SK-N-SH (cell line): ENCODE measurements around the gene RPL39L. TPM values are rescaled to one million over a fixed set of nuclear protein-coding genes. Genes with fewer than 3 reads are reported as not detected.

Experiments
- CTCF ChIA-PET: fragments of 300-600, 350-600 bp; formaldehyde crosslinking; extraction: SDS; loops from one replicate; lab custom pipeline; 2021; lab: Yijun Ruan, JAX
- POLR2A ChIA-PET: fragments of 350-600 bp; sonication (Branson Sonifier 250); formaldehyde crosslinking; extraction: SDS; loops from one replicate; lab custom pipeline; 2020; ENCODE audit warnings: antibody characterized with exemption, inconsistent platforms; lab: Yijun Ruan, JAX
- DNase-seq: peaks from one replicate; pipeline ENCODE4 v3.0.0; 2012
- H2AFZ ChIP-seq: fragments of 200-600 bp; sonication (generic); 2 replicates; pipeline ENCODE4 v1.8.1; 2016; ENCODE audit warnings: antibody characterized with exemption, mild to moderate bottlenecking, low read depth
- H3F3A ChIP-seq: fragments of 200-600 bp; sonication (generic); replicated peaks from 2 replicates; pipeline ENCODE3; 2016; ENCODE audit warnings: antibody characterized with exemption, mild to moderate bottlenecking; ENCODE audit not compliant: insufficient read depth
- H3K27ac ChIP-seq, 2 experiments: fragments of 200-500 bp in 1 of 2; fragments of 200-600 bp in 1 of 2; sonication (Bioruptor generic) in 1 of 2; sonication (generic), shearing (Covaris generic) in 1 of 2; 2 replicates each; pipeline versions ENCODE4 v1.5.1 to v1.6.1; 2014 to 2016; ENCODE audit warnings: low read depth in 2 of 2, inconsistent platforms in 1 of 2, low read length in 1 of 2, mild to moderate bottlenecking in 1 of 2, mixed read lengths in 1 of 2
- H3K27me3 ChIP-seq: fragments of 200-600 bp; sonication (generic), shearing (Covaris generic); 2 replicates; pipeline ENCODE4 v1.6.1; 2016; ENCODE audit warnings: mixed run types; ENCODE audit not compliant: insufficient read depth
- H3K36me3 ChIP-seq, 2 experiments: fragments of 200-500 bp in 1 of 2; fragments of 200-600 bp in 1 of 2; sonication (Bioruptor generic) in 1 of 2; sonication (generic) in 1 of 2; replicated peaks in 1 of 2; 2 replicates each; pipeline versions ENCODE3 to v1.5.1; 2014 to 2016; ENCODE audit warnings: low read length in 1 of 2, mild to moderate bottlenecking in 1 of 2; ENCODE audit not compliant: insufficient read depth in 2 of 2, control insufficient read depth in 1 of 2
- H3K4me1 ChIP-seq, 2 experiments: fragments of 200-500 bp in 1 of 2; fragments of 200-600 bp in 1 of 2; sonication (Bioruptor generic) in 1 of 2; sonication (generic), shearing (Covaris generic) in 1 of 2; 2 replicates each; pipeline versions ENCODE4 v1.5.1 to v1.6.1; 2014 to 2016; ENCODE audit warnings: low read depth in 1 of 2, low read length in 1 of 2, mixed run types in 1 of 2; ENCODE audit not compliant: insufficient read depth in 2 of 2, control insufficient read depth in 1 of 2
- H3K4me2 ChIP-seq: fragments of 200-600 bp; sonication (generic), shearing (Covaris generic); 2 replicates; pipeline ENCODE4 v1.6.1; 2017; ENCODE audit warnings: mixed run types
- H3K4me3 ChIP-seq, 2 experiments: fragments of 200-500 bp in 1 of 2; fragments of 200-600 bp in 1 of 2; sonication (Bioruptor generic) in 1 of 2; sonication (generic), shearing (Covaris generic) in 1 of 2; 2 replicates each; pipeline versions ENCODE4 v1.5.1 to v1.8.1; 2014 to 2016; ENCODE audit warnings: low read depth in 2 of 2, inconsistent platforms in 1 of 2, low read length in 1 of 2, mild to moderate bottlenecking in 1 of 2, mixed read lengths in 1 of 2, moderate library complexity in 1 of 2
- H3K79me2 ChIP-seq: fragments of 200-600 bp; sonication (generic); 2 replicates; pipeline ENCODE4 v1.8.1; 2017; ENCODE audit warnings: mild to moderate bottlenecking; ENCODE audit not compliant: insufficient read depth
- H3K9ac ChIP-seq: fragments of 200-600 bp; sonication (generic); 2 replicates; pipeline ENCODE4 v1.6.1; 2017; ENCODE audit warnings: mixed run types
- H3K9me2 ChIP-seq: fragments of 200-600 bp; sonication (generic); 2 replicates; pipeline ENCODE4 v1.6.1; 2017; ENCODE audit warnings: mixed run types
- H3K9me3 ChIP-seq: fragments of 200-600 bp; sonication (generic); 2 replicates; pipeline ENCODE4 v1.6.1; 2017; ENCODE audit warnings: mixed run types, mild to moderate bottlenecking, moderate library complexity
- H4K20me1 ChIP-seq: fragments of 200-600 bp; sonication (generic); 2 replicates; pipeline ENCODE4 v1.6.1; 2017; ENCODE audit warnings: mild to moderate bottlenecking, mixed run types; ENCODE audit not compliant: insufficient read depth
- EP300 ChIP-seq, 2 experiments: IDR thresholded peaks; 2 replicates each; pipeline versions ENCODE4 v1.4.0 to v1.6.1; 2012; ENCODE audit warnings: borderline replicate concordance in 1 of 2, low read depth in 1 of 2, low read length in 1 of 2
- FOXJ3 ChIP-seq: sonication (generic); formaldehyde crosslinking; IDR thresholded peaks from 2 replicates; pipeline ENCODE4 v1.5.1; 2020; ENCODE audit warnings: mild to moderate bottlenecking, missing genetic modification reagents
- FOXM1 ChIP-seq: IDR thresholded peaks from 2 replicates; pipeline ENCODE4 v1.4.0; 2012; ENCODE audit warnings: low read depth, mild to moderate bottlenecking
- GATA2 ChIP-seq: sonication (generic); formaldehyde crosslinking; IDR thresholded peaks from 2 replicates; pipeline ENCODE4 v1.5.0; 2020; ENCODE audit warnings: mild to moderate bottlenecking, missing genetic modification reagents
- IRF3 ChIP-seq: fragments of 150-350 bp; IDR thresholded peaks from 2 replicates; pipeline ENCODE4 v1.6.1; 2016; ENCODE audit warnings: mild to moderate bottlenecking, low read depth, low read length
- JUND ChIP-seq: IDR thresholded peaks from 2 replicates; pipeline ENCODE4 v1.4.0; 2012
- MAX ChIP-seq: IDR thresholded peaks from 2 replicates; pipeline ENCODE4 v1.4.0; 2012; ENCODE audit warnings: low read depth
- MEF2A ChIP-seq: IDR thresholded peaks from 2 replicates; pipeline ENCODE4 v1.4.0; 2012; ENCODE audit warnings: low read depth, borderline replicate concordance
- MXI1 ChIP-seq: IDR thresholded peaks from 2 replicates; pipeline ENCODE4 v1.6.1; 2012; ENCODE audit warnings: mild to moderate bottlenecking, low read depth, low read length, improper control_type of control experiment
- NRF1 ChIP-seq: IDR thresholded peaks from 2 replicates; pipeline ENCODE4 v1.6.1; 2012; ENCODE audit warnings: low read depth, mild to moderate bottlenecking, low read length
- POLR2AphosphoS5 ChIP-seq: IDR thresholded peaks from 2 replicates; pipeline ENCODE4 v1.6.1; 2012; ENCODE audit warnings: low read depth, low read length
- RAD21 ChIP-seq: IDR thresholded peaks from 2 replicates; pipeline ENCODE4 v1.6.1; 2012; ENCODE audit warnings: mild to moderate bottlenecking, low read length
- RFX5 ChIP-seq: IDR thresholded peaks from 2 replicates; pipeline ENCODE4 v1.6.1; 2012; ENCODE audit warnings: mild to moderate bottlenecking, improper control_type of control experiment, low read length
- RXRA ChIP-seq: IDR thresholded peaks from 2 replicates; pipeline ENCODE4 v1.4.0; 2012; ENCODE audit warnings: low read depth, mild to moderate bottlenecking, borderline replicate concordance
- SIN3A ChIP-seq: IDR thresholded peaks from 2 replicates; pipeline ENCODE4 v1.6.1; 2012; ENCODE audit warnings: low read depth, mild to moderate bottlenecking, low read length, moderate library complexity, borderline replicate concordance
- SMC3 ChIP-seq: IDR thresholded peaks from 2 replicates; pipeline ENCODE4 v1.6.1; 2012; ENCODE audit warnings: low read depth, low read length, improper control_type of control experiment
- TCF12 ChIP-seq: IDR thresholded peaks from 2 replicates; pipeline ENCODE4 v1.4.0; 2012
- USF1 ChIP-seq: IDR thresholded peaks from 2 replicates; pipeline ENCODE4 v1.4.0; 2012; ENCODE audit warnings: low read depth, borderline replicate concordance
- USF2 ChIP-seq: fragments of 150-350 bp; IDR thresholded peaks from 2 replicates; pipeline ENCODE4 v1.6.1; 2017; ENCODE audit warnings: antibody characterized with exemption, low read length, low read depth, borderline replicate concordance
- WGBS: methylation state at CpG from one replicate; pipeline ENCODE4 v1.1.6; 2017; ENCODE audit warnings: low lambda C conversion rate; 5-methylcytosine and 5-hydroxymethylcytosine counted together
- polyA plus RNA-seq, 3 experiments: library from polyadenylated mRNA; depleted of rRNA; stranded (reverse); fragments of >200 nt; gene quantifications; 2 replicates each; pipeline ENCODE4 v1.2.3, GENCODE V29; 2012
- TF ChIP-seq, protein P1 (sequence below): fragments of 200-600 bp; sonication (generic); IDR thresholded peaks from 2 replicates; pipeline ENCODE4 v1.6.1; 2017; ENCODE audit warnings: antibody characterized with exemption, mild to moderate bottlenecking, moderate library complexity

Gene RPL39L
- polyA plus RNA-seq, 1 of the 3 experiments (the other 2 are of a cell fraction): 25.3 TPM

- no peaks in the 10 kb centered on the region for H3K36me3 ChIP-seq
- no peak overlapping the region for H3K4me2 ChIP-seq
- no peaks in the 10 kb centered on the region for H3K9me2 ChIP-seq
- no peaks in the 10 kb centered on the region; a peak in 1 of 4 replicates for H3K4me1 ChIP-seq
- no peak for DNase-seq
- peaks cover 6% of the 10 kb centered on the region; the same call in 1 of the 2 replicates for H3K9me3 ChIP-seq
- H2AFZ ChIP-seq: no peak overlapping the region
- WGBS: 68% methylated on average over 5 of the region's 5 CpGs
- no peak overlapping the region for H3K27ac ChIP-seq
- no peak overlapping the region for H3K4me3 ChIP-seq
- no peaks in the 10 kb centered on the region for H3F3A ChIP-seq
- no peaks in the 10 kb centered on the region for H3K27me3 ChIP-seq
- CTCF ChIA-PET: interaction anchor here (0.7 kb wide), 1 partner anchor 28 kb away, joined by 3 read pairs; no protein-coding TSS in a partner anchor
- no peaks in the 10 kb centered on the region for H4K20me1 ChIP-seq
- H3K9ac ChIP-seq: no peak overlapping the region
- TF ChIP-seq FOXM1 (no peak), RAD21 (no peak), FOXJ3 (CRISPR knock-in tag) (no peak), MXI1 (no peak), IRF3 (no peak), RXRA (no peak), POLR2AphosphoS5 (no peak), GATA2 (CRISPR knock-in tag) (no peak), EP300 (IDR thresholded peaks at IDR 0.05; ENCODE audit: borderline replicate concordance in 1 of 2, low read depth in 1 of 2, low read length in 1 of 2) (no peak), SIN3A (no peak)
- TF ChIP-seq, protein P1, sequence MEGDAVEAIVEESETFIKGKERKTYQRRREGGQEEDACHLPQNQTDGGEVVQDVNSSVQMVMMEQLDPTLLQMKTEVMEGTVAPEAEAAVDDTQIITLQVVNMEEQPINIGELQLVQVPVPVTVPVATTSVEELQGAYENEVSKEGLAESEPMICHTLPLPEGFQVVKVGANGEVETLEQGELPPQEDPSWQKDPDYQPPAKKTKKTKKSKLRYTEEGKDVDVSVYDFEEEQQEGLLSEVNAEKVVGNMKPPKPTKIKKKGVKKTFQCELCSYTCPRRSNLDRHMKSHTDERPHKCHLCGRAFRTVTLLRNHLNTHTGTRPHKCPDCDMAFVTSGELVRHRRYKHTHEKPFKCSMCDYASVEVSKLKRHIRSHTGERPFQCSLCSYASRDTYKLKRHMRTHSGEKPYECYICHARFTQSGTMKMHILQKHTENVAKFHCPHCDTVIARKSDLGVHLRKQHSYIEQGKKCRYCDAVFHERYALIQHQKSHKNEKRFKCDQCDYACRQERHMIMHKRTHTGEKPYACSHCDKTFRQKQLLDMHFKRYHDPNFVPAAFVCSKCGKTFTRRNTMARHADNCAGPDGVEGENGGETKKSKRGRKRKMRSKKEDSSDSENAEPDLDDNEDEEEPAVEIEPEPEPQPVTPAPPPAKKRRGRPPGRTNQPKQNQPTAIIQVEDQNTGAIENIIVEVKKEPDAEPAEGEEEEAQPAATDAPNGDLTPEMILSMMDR: no peak
- POLR2A ChIA-PET: no interaction called here
- no peaks in the 10 kb centered on the region for H3K79me2 ChIP-seq
Observed at GRCh38 chr3:187085021-187085666, 54.2 kb downstream of the RPL39L start.

DNA sequence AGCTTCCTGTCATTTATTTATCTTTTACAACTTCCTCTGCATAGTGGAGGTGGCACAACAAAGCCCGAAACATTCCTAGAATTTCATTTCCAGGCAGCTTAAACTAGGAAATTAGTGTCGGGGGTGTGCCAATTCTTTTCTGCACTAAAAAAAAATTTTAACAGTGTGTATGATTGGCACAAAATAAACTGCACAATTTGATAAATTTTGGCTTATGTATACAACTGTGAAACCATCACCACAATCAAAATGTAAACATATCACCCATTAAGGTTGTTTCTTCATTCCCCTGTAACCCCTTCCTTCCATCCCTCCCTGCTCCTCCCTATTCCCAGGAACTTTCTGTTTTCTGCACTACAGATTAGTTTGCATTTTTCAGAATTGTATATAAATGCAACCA, 54.7 kb downstream of the RPL39L start:
- Histone ChIP-seq H3K9me3 (peaks cover 6% of the 10 kb centered on the region; the same call in 1 of the 2 replicates), H3K4me1 (no peaks in the 10 kb centered on the region; a peak in 1 of 4 replicates), H3K36me3 (no peaks in the 10 kb centered on the region), H3K9ac (no peak overlapping the region), H3K9me2 (no peaks in the 10 kb centered on the region), H4K20me1 (no peaks in the 10 kb centered on the region), H2AFZ (no peak overlapping the region), H3K27me3 (no peaks in the 10 kb centered on the region), H3K79me2 (no peaks in the 10 kb centered on the region), H3F3A (no peaks in the 10 kb centered on the region), H3K4me3 (no peak overlapping the region), H3K27ac (no peak overlapping the region), H3K4me2 (no peak overlapping the region)
- CTCF ChIA-PET: interaction anchor here (1.0 kb wide), 1 partner anchor 29 kb away, joined by 3 read pairs; no protein-coding TSS in a partner anchor
- POLR2A ChIA-PET: no interaction called here
- 84% methylated on average over 2 of the region's 2 CpGs for WGBS
- no peak for DNase-seq
- no peak for TF ChIP-seq FOXJ3 (CRISPR knock-in tag)
- no peak for TF ChIP-seq MEF2A
- no peak for TF ChIP-seq USF2
- no peak for TF ChIP-seq TCF12
- TF ChIP-seq FOXM1: no peak
- no peak for TF ChIP-seq IRF3
- TF ChIP-seq MAX: no peak
- no peak for TF ChIP-seq RFX5
- TF ChIP-seq SMC3: no peak
- TF ChIP-seq GATA2 (CRISPR knock-in tag): no peak
- no peak for TF ChIP-seq JUND
- no peak for TF ChIP-seq NRF1
- no peak for TF ChIP-seq USF1
